Sigmoid colon (tissue), 4 donors: ENCODE results near the gene IFITM2.

ENCODE experiments used
- CTCF ChIP-seq, 4 experiments: fragments of 450-650 bp in 3 of 4; fragments of 200-600 bp in 1 of 4; IDR thresholded peaks; one replicate each; pipeline ENCODE4 v1.5.1; 2016 to 2019; ENCODE audit warnings: antibody characterized with exemption in 4 of 4, mild to moderate bottlenecking in 3 of 4, moderate library complexity in 2 of 4
- POLR2A ChIP-seq, 2 donors: fragments of 450-650 bp; IDR thresholded peaks; one replicate each; pipeline ENCODE4 v1.6.1; 2016; ENCODE audit warnings: antibody characterized with exemption in 2 of 2, mild to moderate bottlenecking in 2 of 2, moderate library complexity in 2 of 2
- POLR2AphosphoS5 ChIP-seq, 4 donors: sonication (generic); formaldehyde crosslinking; IDR thresholded peaks; one replicate each; pipeline ENCODE4 v1.6.1; 2017; ENCODE audit warnings: antibody characterized with exemption in 4 of 4

GRCh38 chr11:305844-306211, 1.8 kb upstream of the IFITM2 start:
- TF ChIP-seq POLR2AphosphoS5 (IDR thresholded peaks at IDR 0.05) (no peak), CTCF (IDR thresholded peaks at IDR 0.05) (no peak), POLR2A (IDR thresholded peaks at IDR 0.05) (no peak)
